ENCODE measurements around the gene IL13RA1. TPM values are rescaled to one million over a fixed set of nuclear protein-coding genes. Genes with fewer than 3 reads are reported as not detected.
A peak's percentile ranks its signal among the peaks of the same experiment; 100 is the strongest.
"Not testable (repeated sequence)": the region's sequence is repeated elsewhere in the genome, so short reads cannot be mapped to it uniquely, and the experiment has no call there.

Gene IL13RA1
- total and polyA plus RNA-seq, 8 donors, result 9.2 to 46.8 (median 19.2) TPM

- DNase-seq (peak; percentile 29 to 74 (median 52)), FAIRE-seq (no peak), ATAC-seq (peak; percentile 19 to 38 (median 32))
- 1 to 33% methylated on average over 46 to 73 of the region's 73 CpGs for WGBS, 2 donors
- no peaks in the 10 kb centered on the region for H3K9me3 ChIP-seq
- no peak for TF ChIP-seq CTCF (IDR thresholded peaks at IDR 0.05)
- H3K4me1 ChIP-seq, result no peaks in the 10 kb centered on the region
- peak overlapping the region; percentile 77 to 91 (median 90) for H3K27ac ChIP-seq
- no peaks in the 10 kb centered on the region for H3K27me3 ChIP-seq
- peak overlapping the region; percentile 40 to 70 (median 68) for H3K4me3 ChIP-seq
- no peaks in the 10 kb centered on the region for H3K36me3 ChIP-seq
- intact Hi-C loops (cut with DNase I), result no loop called here
Measured at GRCh38 chrX:118727686-118728339, 407 bp downstream of the IL13RA1 start.

- Histone ChIP-seq H3K27ac (peak overlapping the region in 1 of 4 donors; percentile 91), H3K4me1 (no peaks in the 10 kb centered on the region), H3K27me3 (no peaks in the 10 kb centered on the region), H3K9me3 (no peaks in the 10 kb centered on the region), H3K36me3 (no peaks in the 10 kb centered on the region), H3K4me3 (peak overlapping the region in 1 of 4 donors; percentile 66)
- DNase-seq, result no peak
- intact Hi-C loops (cut with DNase I), result no loop called here
- 45 to 60% methylated on average over 3 of the region's 3 CpGs for WGBS, 2 donors
- no peak for FAIRE-seq
- no peak for TF ChIP-seq CTCF (IDR thresholded peaks at IDR 0.05)
- ATAC-seq, result no peak
Measured at GRCh38 chrX:118729042-118729652, 1.7 kb downstream of the IL13RA1 start.

DNA sequence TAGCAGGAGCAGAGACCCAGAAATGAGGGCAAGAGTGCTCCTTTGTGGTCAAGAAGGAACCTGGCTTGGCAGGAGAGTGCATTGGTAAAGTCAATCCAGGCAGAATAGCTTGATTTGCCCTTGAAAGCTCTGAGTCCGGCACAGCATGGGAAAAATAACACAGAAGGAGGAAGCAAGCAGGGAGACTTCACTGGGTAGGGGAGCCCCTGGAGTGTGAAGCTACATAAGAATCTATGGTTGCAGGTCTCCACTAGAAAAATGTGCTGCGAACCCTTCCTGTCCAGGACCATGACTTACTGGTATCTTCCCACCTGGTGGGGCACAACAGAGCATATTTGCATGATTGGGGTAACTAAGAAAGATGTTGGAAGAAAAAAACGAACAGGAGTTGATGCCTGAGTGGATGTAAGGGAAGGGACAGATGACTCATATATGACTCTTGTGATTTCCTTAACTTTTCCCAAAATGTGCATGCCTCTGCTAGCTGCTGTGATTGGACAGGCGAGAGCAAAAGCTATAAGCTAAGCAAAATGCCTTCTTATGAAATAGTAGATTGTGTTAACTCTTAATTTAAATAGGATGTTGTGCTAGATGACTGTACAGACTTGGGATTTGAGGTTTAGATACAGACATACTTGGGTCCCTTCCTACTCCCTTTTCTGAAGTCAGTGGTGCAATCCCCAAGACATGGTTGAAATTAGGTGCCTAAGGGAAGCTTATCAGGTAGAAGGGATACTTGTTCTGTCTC lies 3.3 kb downstream of the IL13RA1 start:
- TF ChIP-seq CTCF (IDR thresholded peaks at IDR 0.05), result no peak
- intact Hi-C loops (cut with DNase I), result no loop called here
- no peak for DNase-seq
- no peak for FAIRE-seq
- Histone ChIP-seq H3K36me3 (no peaks in the 10 kb centered on the region), H3K4me3 (no peak overlapping the region), H3K27ac (peak overlapping the region in 1 of 4 donors; percentile 27), H3K4me1 (no peaks in the 10 kb centered on the region), H3K27me3 (no peaks in the 10 kb centered on the region), H3K9me3 (no peaks in the 10 kb centered on the region)
- 47 to 52% methylated on average over 4 of the region's 4 CpGs for WGBS, 2 donors
- no peak for ATAC-seq

DNA sequence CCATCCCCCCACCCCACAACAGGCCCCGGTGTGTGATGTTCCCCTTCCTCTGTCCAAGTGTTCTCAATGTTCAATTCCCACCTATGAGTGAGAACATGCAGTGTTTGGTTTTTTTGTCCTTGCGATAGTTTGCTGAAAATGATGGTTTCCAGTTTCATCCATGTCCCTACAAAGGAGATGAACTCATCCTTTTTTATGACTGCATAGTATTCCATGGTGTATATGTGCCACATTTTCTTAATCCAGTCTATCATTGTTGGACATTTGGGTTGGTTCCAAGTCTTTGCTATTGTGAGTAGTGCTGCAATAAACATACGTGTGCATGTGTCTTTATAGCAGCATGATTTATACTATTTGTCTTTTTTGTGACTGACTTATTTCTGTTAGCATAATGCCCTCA lies 5.1 kb downstream of the IL13RA1 start:
- H3K27me3 ChIP-seq; DNase-seq; H3K4me1 ChIP-seq; FAIRE-seq; H3K4me3 ChIP-seq; intact Hi-C loops (cut with DNase I); H3K36me3 ChIP-seq; H3K9me3 ChIP-seq; ATAC-seq; H3K27ac ChIP-seq: not testable (repeated sequence)
- WGBS, 2 donors, result 84 to 94% methylated on average over 3 of the region's 3 CpGs

DNA sequence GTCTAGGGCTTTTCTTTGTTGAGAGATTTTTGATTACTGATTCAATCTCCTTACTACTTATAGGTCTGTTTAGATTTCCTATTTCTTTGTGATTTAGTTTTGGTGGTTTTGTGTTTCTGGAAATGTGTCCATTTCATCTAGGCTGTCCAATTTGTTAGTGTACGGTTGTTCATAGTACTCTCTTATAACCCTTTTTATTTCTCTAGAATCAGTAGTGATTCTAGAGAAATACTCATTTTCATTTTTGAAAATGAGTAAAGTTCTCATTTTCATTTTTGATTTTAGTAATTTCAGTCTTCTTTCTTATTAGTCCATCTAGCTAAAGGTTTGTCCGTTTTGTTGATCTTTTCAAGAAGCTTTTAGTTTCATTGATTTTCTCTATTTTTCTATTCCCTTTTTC lies 7.5 kb downstream of the IL13RA1 start:
- FAIRE-seq (no peak), ATAC-seq (no peak), DNase-seq (no peak)
- no peaks in the 10 kb centered on the region for H3K36me3 ChIP-seq
- no peak overlapping the region for H3K4me3 ChIP-seq
- no peaks in the 10 kb centered on the region for H3K9me3 ChIP-seq
- H3K27ac ChIP-seq, result no peak overlapping the region
- TF ChIP-seq CTCF (IDR thresholded peaks at IDR 0.05), result no peak
- no peaks in the 10 kb centered on the region for H3K27me3 ChIP-seq
- 82 to 94% methylated on average over 2 of the region's 2 CpGs for WGBS, 2 donors
- no peaks in the 10 kb centered on the region for H3K4me1 ChIP-seq
- intact Hi-C loops (cut with DNase I), result no loop called here
